ENCODE results near the gene ARHGAP4. TPM values are rescaled to one million over a fixed set of nuclear protein-coding genes. Genes with fewer than 3 reads are reported as not detected.

ARHGAP4 gene
- total RNA-seq, 1 donor from 2014 or later: 265 TPM

- intact Hi-C loops (cut with micrococcal nuclease): no loop called here
These were observed 39.3 kb upstream of the ARHGAP4 start for GRCh38 chrX:153965406-153965805.

- intact Hi-C loops (cut with micrococcal nuclease): no loop called here
These were observed 38.0 kb upstream of the ARHGAP4 start for GRCh38 chrX:153964105-153964504.

- intact Hi-C loops (cut with micrococcal nuclease): no loop called here
These were observed 37.5 kb upstream of the ARHGAP4 start for GRCh38 chrX:153963546-153963945.

GRCh38 chrX:153961292-153961691, 35.2 kb upstream of the ARHGAP4 start:
- intact Hi-C loops (cut with micrococcal nuclease): no loop called here

GRCh38 chrX:153960786-153961185, 34.7 kb upstream of the ARHGAP4 start:
- intact Hi-C loops (cut with micrococcal nuclease): no loop called here

- intact Hi-C loops (cut with micrococcal nuclease): no loop called here
These were observed 34.0 kb upstream of the ARHGAP4 start for GRCh38 chrX:153960077-153960476.

GRCh38 chrX:153959649-153960048, 33.6 kb upstream of the ARHGAP4 start:
- intact Hi-C loops (cut with micrococcal nuclease): no loop called here

GRCh38 chrX:153958605-153959004, 32.5 kb upstream of the ARHGAP4 start:
- intact Hi-C loops (cut with micrococcal nuclease): no loop called here

- intact Hi-C loops (cut with micrococcal nuclease): no loop called here
These were observed 31.2 kb upstream of the ARHGAP4 start for GRCh38 chrX:153957224-153957623.

- intact Hi-C loops (cut with micrococcal nuclease): no loop called here
These were observed 30.2 kb upstream of the ARHGAP4 start for GRCh38 chrX:153956044-153956907.

- intact Hi-C loops (cut with micrococcal nuclease): no loop called here
These were observed 29.2 kb upstream of the ARHGAP4 start for GRCh38 chrX:153955228-153955732.

- intact Hi-C loops (cut with micrococcal nuclease): no loop called here
These were observed 28.6 kb upstream of the ARHGAP4 start for GRCh38 chrX:153954558-153955227.

GRCh38 chrX:153953892-153954557, 28.0 kb upstream of the ARHGAP4 start:
- intact Hi-C loops (cut with micrococcal nuclease): loop anchor here (1.0 kb wide), 1 partner anchor 190 kb away; the partner anchor contains the start of gene PLXNB3

- intact Hi-C loops (cut with micrococcal nuclease): loop anchor here (1.0 kb wide), 1 partner anchor 189 kb away; the partner anchor contains the start of gene PLXNB3
These were observed 27.3 kb upstream of the ARHGAP4 start for GRCh38 chrX:153953342-153953830.

- intact Hi-C loops (cut with micrococcal nuclease): loop anchor here (1.0 kb wide), 1 partner anchor 188 kb away; the partner anchor contains the start of gene PLXNB3
These were observed 26.4 kb upstream of the ARHGAP4 start for GRCh38 chrX:153952373-153953026.

GRCh38 chrX:153951683-153952372, 25.8 kb upstream of the ARHGAP4 start:
- intact Hi-C loops (cut with micrococcal nuclease): no loop called here

GRCh38 chrX:153950127-153950526, 24.1 kb upstream of the ARHGAP4 start:
- intact Hi-C loops (cut with micrococcal nuclease): no loop called here

GRCh38 chrX:153948847-153949805, 23.1 kb upstream of the ARHGAP4 start:
- intact Hi-C loops (cut with micrococcal nuclease): no loop called here

GRCh38 chrX:153948002-153948466, 22.0 kb upstream of the ARHGAP4 start:
- intact Hi-C loops (cut with micrococcal nuclease): no loop called here

All from T-helper 2 cell treated with Interferon-gamma antibody and Interleukin-4, amounts not matched to agents 100 ng/mL and 5 ng/mL, for 36 hours (primary cell).